GM21717 (cell line): ENCODE measurements around the gene RNF26.

Source experiments
- ATAC-seq: cut with Tn5 transposase; IDR thresholded peaks from one replicate; pipeline ENCODE4 v1.9.1; 2021; ENCODE audit warnings: mild to moderate bottlenecking, moderate library complexity; ENCODE audit not compliant: unreplicated experiment

RNF26 gene

DNA sequence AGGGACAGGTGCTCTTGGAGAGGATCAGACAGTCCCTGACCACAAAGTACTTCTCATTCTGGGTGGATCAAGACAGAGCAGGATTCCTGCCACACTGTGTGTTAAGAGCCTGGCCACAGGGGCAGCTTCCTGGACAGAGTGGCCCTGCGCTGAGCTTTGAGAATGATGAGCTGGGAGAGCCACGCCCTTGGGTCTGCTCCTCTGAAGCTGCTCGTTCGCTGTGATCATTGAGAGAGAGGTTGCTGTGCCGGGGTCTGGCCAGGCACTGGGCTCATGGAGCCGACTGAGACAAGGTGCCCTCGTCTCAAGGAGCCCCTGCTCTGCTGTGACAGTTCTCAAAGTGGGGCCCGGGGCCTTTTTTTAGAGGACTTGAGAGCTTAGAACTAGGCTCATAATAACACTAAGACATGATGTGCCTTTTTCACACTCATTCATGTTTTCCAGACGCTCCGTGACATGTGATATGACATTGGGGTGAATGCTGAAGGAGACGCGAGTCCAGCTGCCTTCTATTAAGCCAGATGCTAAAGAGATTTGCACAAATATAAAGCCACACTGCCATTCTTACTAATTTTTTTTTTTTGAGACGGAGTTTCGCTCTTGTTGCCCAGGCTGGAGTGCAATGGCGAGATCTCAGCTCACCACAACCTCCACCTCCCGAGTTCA is 13.7 kb downstream of the RNF26 start:
- ATAC-seq, result no peak

DNA sequence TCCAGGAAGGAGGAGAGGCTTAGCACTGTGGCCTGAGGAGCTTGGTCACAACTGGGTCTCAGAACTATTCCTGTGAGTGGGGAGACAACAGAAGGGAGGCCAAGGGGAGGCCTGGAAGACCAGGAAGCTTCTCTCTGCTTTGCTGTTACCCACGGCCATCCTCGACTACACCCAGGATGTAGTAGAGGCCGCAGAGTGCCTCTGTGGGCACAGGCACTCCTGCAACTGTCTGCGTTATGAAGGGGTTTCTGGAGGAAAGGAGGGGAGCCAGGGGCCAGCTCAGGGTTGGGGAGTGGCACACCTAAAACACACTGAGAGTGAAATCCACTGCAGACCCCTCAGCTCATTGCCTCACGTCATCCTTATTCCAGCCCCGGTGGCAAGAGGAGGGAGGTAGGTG is 16.0 kb downstream of the RNF26 start:
- ATAC-seq, result no peak

DNA sequence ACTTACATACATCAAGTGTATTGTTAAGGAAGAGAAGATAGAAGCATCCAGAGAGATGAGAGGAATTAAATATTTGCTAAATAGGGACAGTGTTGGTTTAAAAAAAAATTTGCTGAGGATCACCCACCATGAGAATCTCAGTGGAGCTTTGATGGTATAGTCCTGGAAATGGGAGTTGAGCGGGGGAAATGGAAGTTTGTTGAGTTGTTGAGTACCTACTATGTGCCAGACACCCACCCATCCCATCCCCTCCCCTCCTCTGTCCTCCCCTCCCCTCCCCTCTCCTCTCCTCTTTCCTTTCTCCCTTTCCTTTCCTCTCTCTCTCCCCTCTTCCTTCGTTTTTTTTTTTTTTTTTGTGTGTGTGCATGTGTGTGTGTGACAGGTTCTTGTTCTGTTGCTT is 16.9 kb downstream of the RNF26 start:
- no peak for ATAC-seq

GRCh38 chr11:119352857-119353260 is 18.5 kb downstream of the RNF26 start:
- no peak for ATAC-seq

- no peak for ATAC-seq
Observed at GRCh38 chr11:119355091-119355843, 20.9 kb downstream of the RNF26 start.

DNA sequence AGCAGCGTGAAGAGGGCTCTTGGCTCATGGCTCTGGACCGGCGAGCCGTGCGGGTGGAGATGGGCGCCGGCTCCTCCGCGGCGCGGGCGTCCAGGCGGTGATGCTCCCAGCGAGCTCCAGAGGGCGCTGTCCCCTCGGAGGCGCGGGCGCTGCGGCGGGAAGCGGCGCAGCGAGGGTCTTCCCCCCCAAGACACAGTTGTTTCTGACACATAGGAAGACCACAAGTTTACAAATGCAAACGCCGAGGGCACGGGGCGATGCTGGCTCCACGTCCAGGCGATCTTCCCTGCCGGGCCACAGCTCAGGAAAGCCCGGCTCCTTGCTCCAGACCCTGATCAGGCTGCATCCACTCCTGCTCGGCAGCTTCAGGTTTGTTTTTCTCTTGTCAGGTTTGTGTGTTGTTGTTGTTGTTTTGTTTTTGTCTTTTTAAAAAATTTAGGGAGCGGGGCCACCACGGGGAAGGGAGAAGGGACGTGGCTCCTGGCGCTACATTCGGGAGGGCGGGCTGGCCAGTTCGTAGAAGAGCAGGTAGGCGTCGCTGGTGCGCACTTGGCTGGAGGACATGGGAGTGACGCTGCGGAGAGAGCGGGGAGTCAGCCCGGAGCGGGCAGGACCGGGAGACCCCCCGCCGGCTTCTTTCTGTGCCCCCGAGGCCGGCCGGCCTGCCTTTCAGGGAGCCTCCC is 22.2 kb downstream of the RNF26 start:
- ATAC-seq, result peak; percentile 58

GRCh38 chr11:119357074-119357473 is 22.7 kb downstream of the RNF26 start:
- ATAC-seq, result no peak

GRCh38 chr11:119359365-119360214 is 25.3 kb downstream of the RNF26 start:
- no peak for ATAC-seq

- ATAC-seq, result peak; percentile 45
Observed at GRCh38 chr11:119361056-119361787, 26.9 kb downstream of the RNF26 start.

- no peak for ATAC-seq
Observed at GRCh38 chr11:119361941-119362725, 27.8 kb downstream of the RNF26 start.

- no peak for ATAC-seq
Observed at GRCh38 chr11:119362741-119363080, 28.4 kb downstream of the RNF26 start.

DNA sequence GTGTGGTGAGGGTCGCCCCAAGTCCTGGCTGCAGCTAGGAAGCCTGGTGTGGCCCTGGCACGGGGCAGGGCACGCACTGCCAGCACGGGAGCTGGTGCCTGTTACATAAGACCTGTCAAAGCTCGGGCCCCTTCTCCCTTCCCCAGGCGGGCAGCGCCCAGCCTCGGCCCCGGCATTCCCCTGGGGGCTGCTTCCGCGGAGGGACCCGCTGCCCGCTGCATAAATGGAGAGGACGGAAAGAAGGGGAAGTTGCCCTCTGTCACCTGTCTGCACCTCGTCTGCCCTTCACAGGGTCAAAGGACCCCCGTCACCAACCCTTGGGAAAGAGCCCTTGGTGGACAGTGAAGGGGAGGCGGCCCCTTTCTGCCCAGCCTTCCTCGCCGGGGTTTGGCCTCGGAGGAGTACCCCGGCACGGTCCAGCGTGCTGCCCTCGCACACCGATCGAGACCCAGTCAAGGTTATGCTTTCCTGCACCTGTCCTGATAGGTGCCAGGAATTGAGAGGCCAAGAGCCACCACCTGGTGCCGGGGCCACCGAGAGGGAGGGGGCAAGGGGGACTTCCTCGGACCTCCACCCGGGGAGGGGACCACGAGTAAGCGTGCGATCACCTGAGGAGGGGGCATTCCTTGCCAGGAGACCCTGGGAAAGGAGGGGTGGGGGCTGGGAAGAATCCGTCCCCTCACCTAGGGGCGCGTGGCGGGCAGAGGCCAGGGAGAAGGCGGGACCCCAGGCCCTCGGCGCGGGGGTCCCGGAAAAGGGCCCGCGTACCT is 28.9 kb downstream of the RNF26 start:
- ATAC-seq, result no peak

GRCh38 chr11:119363851-119364590 is 29.7 kb downstream of the RNF26 start:
- no peak for ATAC-seq

DNA sequence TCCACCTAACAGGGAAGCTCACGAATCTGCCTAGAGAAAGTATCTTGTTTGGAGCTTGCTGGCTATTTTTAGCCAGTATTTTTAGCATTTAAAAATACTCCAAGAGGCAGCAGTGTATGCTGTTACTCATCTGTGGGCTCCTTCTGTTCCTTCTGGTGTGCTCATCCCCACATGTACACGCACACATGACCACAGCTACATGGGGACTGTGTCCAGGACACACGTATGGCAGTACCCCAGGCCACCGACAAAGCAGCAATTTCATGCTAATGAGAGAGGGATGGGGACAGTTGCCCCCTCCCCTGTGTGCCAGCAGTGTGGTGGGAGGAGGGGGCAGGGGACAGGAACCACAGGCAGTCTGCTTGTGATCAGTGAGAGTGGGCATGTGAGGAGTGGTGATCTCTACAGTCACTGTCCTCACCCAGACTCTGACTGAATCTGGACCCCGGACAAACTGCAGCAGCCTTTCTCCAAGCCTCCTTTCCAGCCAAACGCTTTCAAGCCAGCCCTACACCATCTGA is 30.8 kb downstream of the RNF26 start:
- ATAC-seq, result no peak

- no peak for ATAC-seq
Observed at GRCh38 chr11:119366690-119367620, 32.6 kb downstream of the RNF26 start.

DNA sequence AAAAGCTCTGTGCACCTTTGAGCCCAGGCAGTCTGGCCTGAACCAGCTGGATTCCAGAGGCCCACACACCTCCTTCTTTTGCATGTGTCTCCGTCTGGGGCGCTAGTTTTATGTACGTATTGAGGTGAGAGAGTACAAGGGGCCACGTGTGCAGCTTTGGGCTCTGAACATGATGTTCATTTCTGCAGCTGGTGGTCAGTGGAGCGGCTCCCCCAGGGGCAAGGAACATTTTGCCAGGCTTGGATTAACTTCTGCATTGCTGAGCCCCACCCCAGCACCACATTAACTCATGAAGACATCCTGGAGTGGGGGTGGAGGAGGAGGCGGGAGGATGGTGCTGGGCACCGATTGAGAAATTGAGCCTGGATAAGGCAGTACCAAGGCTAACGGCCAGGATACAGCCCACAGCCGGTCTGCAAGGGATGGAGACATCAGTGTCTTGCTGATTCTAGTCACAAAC is 33.4 kb downstream of the RNF26 start:
- ATAC-seq, result no peak
